GM12864 (cell line): ENCODE measurements around the gene CYTL1.

Source experiments
- DNase-seq: peaks from one replicate; pipeline ENCODE4 v3.0.0-alpha.2; 2011; ENCODE audit warnings: low read depth
- H3K4me3 ChIP-seq: 2 replicates; pipeline ENCODE4 v1.5.1; 2011; ENCODE audit warnings: mild to moderate bottlenecking, low read depth, low read length, control low read depth
- TF ChIP-seq, protein P1 (sequence below): IDR thresholded peaks from 2 replicates; pipeline ENCODE4 v1.5.1; 2011; ENCODE audit warnings: low read depth, mild to moderate bottlenecking, moderate library complexity, low read length, control low read depth, inconsistent platforms; ENCODE audit errors: missing control alignments

Gene CYTL1

DNA sequence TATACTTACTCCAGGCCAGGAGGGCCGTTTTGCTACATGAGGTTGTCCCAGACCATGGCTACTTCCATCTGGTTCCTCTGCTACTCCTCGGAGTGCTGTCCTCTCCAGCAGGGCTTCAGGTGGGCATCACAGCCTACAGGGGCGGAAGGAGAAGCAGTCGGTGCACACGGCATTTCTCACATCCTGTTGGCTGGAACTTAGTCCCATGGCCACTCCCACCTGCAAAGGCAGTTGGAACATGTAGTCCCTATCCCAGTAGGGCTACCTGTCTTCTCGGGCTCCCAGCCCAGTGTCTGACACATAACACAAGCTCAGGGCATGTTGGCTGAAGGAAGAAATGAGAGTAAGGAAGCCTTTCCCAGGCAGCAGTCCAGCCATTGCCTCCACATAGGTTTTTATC is 24.3 kb upstream of the CYTL1 start:
- DNase-seq, result no peak
- H3K4me3 ChIP-seq, result no peak overlapping the region
- TF ChIP-seq, protein P1, sequence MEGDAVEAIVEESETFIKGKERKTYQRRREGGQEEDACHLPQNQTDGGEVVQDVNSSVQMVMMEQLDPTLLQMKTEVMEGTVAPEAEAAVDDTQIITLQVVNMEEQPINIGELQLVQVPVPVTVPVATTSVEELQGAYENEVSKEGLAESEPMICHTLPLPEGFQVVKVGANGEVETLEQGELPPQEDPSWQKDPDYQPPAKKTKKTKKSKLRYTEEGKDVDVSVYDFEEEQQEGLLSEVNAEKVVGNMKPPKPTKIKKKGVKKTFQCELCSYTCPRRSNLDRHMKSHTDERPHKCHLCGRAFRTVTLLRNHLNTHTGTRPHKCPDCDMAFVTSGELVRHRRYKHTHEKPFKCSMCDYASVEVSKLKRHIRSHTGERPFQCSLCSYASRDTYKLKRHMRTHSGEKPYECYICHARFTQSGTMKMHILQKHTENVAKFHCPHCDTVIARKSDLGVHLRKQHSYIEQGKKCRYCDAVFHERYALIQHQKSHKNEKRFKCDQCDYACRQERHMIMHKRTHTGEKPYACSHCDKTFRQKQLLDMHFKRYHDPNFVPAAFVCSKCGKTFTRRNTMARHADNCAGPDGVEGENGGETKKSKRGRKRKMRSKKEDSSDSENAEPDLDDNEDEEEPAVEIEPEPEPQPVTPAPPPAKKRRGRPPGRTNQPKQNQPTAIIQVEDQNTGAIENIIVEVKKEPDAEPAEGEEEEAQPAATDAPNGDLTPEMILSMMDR, result no peak

DNA sequence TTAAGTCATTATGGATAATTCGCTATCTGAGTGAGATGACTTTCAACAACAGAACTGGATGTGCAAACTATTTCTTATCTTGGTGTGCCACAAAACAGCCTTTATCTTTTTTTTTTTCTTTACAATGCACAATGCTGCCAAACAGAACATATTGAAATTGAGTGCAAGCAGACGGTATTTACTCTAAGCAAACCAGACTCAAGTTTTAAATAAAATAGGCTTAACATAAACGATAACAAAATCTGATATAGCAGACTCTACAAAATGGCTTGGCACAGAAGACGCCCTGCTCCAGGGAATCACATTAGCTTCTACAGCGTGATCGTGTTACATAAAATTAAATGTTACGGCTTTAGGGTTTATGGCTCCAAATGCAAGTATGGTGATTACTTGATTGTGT is 22.4 kb upstream of the CYTL1 start:
- no peak overlapping the region for H3K4me3 ChIP-seq
- TF ChIP-seq, protein P1, result no peak
- no peak for DNase-seq

DNA sequence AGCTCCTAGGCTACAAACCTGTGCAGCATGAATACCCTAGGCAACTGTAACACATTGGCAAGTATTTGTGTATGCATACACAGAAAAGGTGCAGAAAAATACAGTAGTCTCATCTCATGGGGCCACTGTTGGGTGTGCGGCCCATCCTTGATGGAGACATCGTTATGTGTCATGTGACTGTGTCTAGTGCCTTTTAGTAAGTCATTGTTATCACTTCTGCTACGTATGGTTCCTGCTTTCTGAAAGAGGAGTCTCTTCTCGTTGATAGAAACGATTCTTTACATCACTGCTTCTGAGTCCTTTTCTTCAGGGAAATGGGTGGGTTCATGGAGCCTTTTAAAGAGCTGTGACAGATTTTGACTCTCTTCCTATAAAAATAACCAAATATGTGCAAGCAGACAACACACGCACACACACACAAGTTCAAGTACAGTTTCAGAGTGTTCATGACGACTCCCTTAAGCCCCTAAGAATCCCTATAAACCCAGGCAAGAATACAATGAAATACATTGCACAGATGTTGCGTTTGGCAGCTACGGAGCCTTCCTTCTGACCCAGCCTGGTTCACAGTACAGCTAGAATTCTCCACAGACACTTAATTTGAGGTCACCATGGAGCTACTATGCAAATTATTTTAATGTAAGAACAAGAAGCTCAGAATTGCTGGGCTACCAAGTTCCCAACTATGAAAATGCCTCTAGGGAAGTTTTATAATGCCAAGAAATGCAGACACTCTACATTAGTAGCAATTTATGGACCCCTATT is 21.8 kb upstream of the CYTL1 start:
- no peak for DNase-seq
- H3K4me3 ChIP-seq, result no peak overlapping the region
- TF ChIP-seq, protein P1, result no peak

DNA sequence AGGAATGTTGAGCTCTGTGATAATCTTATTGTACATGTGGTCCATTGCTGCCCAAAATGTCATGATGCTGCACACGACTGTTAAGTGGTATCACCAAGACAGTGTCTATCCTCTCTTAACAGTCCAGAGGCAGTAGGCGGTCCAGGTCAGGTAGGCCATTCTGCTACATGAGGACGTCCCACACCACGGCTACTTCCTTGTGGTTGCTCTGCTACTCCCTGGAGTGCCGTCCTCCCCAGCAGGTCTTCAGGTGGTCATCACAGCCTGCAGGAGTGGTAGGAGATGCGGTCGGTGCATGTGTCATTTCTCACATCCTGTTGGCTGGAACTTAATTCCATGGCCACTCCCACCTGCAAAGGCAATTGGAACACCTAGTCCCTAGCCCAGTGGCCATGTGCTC is 20.5 kb upstream of the CYTL1 start:
- no peak for DNase-seq
- no peak overlapping the region for H3K4me3 ChIP-seq
- TF ChIP-seq, protein P1, result no peak

- H3K4me3 ChIP-seq, result no peak overlapping the region
- DNase-seq, result no peak
- TF ChIP-seq, protein P1, result no peak
These were observed 18.6 kb upstream of the CYTL1 start for GRCh38 chr4:5037553-5038551.

GRCh38 chr4:5036239-5036638 is 17.0 kb upstream of the CYTL1 start:
- H3K4me3 ChIP-seq, result no peak overlapping the region
- peak; percentile 24 for DNase-seq
- TF ChIP-seq, protein P1, result no peak
